GM12891 (cell line): Measurements from ENCODE around the gene PMP22.

Experiments used
- POLR2AphosphoS5 ChIP-seq: IDR thresholded peaks from 2 replicates; pipeline ENCODE4 v1.6.1; 2011; ENCODE audit warnings: low read depth, low read length, control low read depth
- POU2F2 ChIP-seq: IDR thresholded peaks from 2 replicates; pipeline ENCODE4 v1.6.1; 2011; ENCODE audit warnings: low read depth, mild to moderate bottlenecking, control low read depth, low read length, moderate library complexity

GRCh38 chr17:15261258-15261801 is 3.8 kb downstream of the PMP22 start:
- TF ChIP-seq POU2F2 (no peak), POLR2AphosphoS5 (no peak)
